HG02571 (cell line): ENCODE measurements around the gene WNT11.

ENCODE experiments used
- ATAC-seq: cut with Tn5 transposase; IDR thresholded peaks from one replicate; pipeline ENCODE4 v1.9.1; 2021; ENCODE audit warnings: mild to moderate bottlenecking, moderate library complexity; ENCODE audit not compliant: unreplicated experiment

Gene WNT11

GRCh38 chr11:76179147-76179546 lies 27.2 kb downstream of the WNT11 start:
- ATAC-seq = no peak

GRCh38 chr11:76177250-76177686 lies 29.0 kb downstream of the WNT11 start:
- no peak for ATAC-seq

GRCh38 chr11:76176463-76176862 lies 29.8 kb downstream of the WNT11 start:
- ATAC-seq = no peak

GRCh38 chr11:76175783-76176182 lies 30.5 kb downstream of the WNT11 start:
- no peak for ATAC-seq

GRCh38 chr11:76174330-76174729 lies 32.0 kb downstream of the WNT11 start:
- ATAC-seq = no peak

GRCh38 chr11:76173663-76174062 lies 32.6 kb downstream of the WNT11 start:
- ATAC-seq = no peak

- no peak for ATAC-seq
Measured at GRCh38 chr11:76172583-76172982, 33.7 kb downstream of the WNT11 start.

- no peak for ATAC-seq
Measured at GRCh38 chr11:76170468-76170867, 35.8 kb downstream of the WNT11 start.

- ATAC-seq = no peak
Measured at GRCh38 chr11:76169473-76169896, 36.8 kb downstream of the WNT11 start.

- no peak for ATAC-seq
Measured at GRCh38 chr11:76167590-76167989, 38.7 kb downstream of the WNT11 start.

- no peak for ATAC-seq
Measured at GRCh38 chr11:76166314-76166713, 40.0 kb downstream of the WNT11 start.

GRCh38 chr11:76164861-76165751 lies 41.2 kb downstream of the WNT11 start:
- no peak for ATAC-seq

GRCh38 chr11:76164081-76164480 lies 42.2 kb downstream of the WNT11 start:
- no peak for ATAC-seq

- ATAC-seq = no peak
Measured at GRCh38 chr11:76163289-76163880, 42.9 kb downstream of the WNT11 start.

GRCh38 chr11:76162336-76163288 lies 43.7 kb downstream of the WNT11 start:
- ATAC-seq = no peak

GRCh38 chr11:76161261-76161961 lies 44.9 kb downstream of the WNT11 start:
- no peak for ATAC-seq

- ATAC-seq = no peak
Measured at GRCh38 chr11:76160856-76161255, 45.4 kb downstream of the WNT11 start.

- no peak for ATAC-seq
Measured at GRCh38 chr11:76159983-76160661, 46.2 kb downstream of the WNT11 start.

- no peak for ATAC-seq
Measured at GRCh38 chr11:76159303-76159937, 46.9 kb downstream of the WNT11 start.
